ENCODE measurements around the gene HYAL2.

The HYAL2 gene

GRCh38 chr3:50350213-50350526 is 27.6 kb upstream of the HYAL2 start:
- no peak for DNase-seq

GRCh38 chr3:50347187-50347813 is 24.8 kb upstream of the HYAL2 start:
- DNase-seq, result peak; percentile 79

DNA sequence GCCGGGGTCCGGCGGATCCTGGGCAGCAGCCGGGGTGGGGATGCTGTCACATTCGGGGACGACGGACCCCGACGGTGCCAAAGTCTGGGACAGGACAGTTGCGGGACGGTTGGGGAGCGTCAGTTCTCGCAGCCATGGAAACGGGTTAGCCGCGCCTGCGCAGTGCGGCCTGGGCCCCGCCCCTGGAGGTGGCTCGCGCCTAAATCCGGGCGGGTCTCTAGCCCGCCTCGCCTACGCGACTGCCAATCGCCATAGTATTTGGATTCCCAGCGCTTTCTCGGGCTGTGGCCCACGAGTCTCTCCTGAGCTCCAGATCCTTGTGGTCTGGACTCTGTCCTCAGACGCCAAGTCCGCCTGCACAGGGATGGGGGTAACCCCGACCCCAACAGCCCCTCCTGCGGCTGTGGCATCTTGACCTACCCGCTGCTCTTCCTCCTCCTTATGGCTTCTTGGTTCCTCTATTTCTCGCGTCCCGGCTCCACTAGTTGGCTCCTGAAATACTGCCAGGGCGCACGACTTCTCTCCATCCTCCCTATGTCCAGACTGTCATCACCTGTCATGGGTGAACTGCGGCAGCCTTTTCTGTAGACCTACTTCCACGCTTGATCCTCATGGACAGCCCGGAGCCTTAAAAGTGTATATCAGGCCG is 23.2 kb upstream of the HYAL2 start, which contains the start of gene ZMYND10:
Gene ZMYND10, minus strand, starts transcription at position 147 of the 649 bp plus-strand sequence. CDS start 153 bp downstream, outside the sequence.
- peak; percentile 66 for DNase-seq

DNA sequence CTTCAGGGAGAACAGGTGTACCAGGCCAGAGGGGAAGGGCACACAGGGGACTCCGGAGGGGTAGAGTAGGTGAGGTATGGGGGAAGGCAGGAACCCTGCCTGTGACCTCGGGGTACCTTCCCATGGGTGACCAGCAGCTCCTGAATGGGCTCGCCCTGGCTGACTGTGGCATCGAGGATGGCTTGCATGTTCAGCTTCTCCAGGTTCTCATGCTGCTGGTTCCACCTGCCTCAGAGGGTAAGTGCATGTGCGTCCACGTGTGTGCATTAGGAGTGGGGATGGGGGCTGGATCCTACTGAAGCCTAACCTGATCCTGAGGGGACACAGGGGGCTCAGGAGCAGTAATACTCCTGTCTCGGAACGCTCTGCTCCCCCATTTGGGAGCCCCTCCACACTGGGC is 22.5 kb upstream of the HYAL2 start:
- DNase-seq, result no peak

- DNase-seq, result no peak
These were observed 20.5 kb upstream of the HYAL2 start for GRCh38 chr3:50342813-50343633.

DNA sequence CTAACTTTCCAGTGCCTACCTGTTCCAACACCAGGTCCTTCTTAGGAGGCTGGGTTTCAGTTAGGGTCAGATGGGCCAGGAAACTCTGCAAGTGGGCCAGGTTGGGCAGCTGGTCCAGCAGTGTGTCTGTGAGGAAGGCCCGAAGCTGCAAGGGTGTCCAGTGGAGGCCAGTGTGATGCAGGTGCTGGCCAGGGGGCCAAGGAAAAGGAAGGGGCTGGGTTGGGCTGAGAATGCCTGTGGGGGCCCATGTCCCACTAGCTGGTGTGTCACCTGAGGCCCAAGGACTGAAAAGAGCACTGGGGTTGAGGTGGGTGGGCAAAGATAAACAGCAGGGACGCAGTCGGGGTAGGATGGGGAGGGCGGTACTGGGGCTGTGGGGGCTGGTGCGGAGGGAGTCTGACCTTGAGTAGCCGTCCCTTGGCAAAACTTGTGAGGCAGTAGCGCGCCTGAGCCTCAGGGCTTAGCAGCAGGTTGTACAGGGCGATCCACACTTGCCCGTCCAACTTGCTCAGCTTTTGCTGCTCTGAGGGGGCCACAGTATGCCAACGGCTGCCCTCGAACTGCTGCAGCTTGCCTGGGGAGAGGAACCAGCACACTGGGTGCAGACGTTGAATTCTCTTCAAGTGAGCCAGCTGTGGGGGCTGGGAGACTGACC is 19.6 kb upstream of the HYAL2 start:
- no peak for DNase-seq

DNA sequence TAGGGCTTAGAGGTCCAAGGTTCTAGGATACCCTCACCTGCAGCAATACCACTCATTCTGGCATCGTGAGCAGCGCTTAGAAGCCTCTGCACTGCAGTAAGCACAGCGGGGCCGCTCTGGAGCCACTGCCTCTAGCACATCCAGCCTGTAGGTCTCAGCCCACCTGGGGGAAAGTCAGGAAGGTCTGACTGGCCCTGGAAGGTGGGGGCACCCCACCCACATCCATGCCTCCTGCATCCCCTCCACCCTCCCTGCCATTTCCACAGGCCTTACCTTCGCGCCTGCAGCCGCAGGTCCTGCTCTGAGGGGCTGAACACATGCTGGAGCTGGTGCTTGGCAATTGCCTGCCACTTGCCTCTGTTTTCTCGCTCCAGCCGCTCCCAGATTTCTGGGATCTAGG is 19.0 kb upstream of the HYAL2 start:
- DNase-seq, result no peak

DNA sequence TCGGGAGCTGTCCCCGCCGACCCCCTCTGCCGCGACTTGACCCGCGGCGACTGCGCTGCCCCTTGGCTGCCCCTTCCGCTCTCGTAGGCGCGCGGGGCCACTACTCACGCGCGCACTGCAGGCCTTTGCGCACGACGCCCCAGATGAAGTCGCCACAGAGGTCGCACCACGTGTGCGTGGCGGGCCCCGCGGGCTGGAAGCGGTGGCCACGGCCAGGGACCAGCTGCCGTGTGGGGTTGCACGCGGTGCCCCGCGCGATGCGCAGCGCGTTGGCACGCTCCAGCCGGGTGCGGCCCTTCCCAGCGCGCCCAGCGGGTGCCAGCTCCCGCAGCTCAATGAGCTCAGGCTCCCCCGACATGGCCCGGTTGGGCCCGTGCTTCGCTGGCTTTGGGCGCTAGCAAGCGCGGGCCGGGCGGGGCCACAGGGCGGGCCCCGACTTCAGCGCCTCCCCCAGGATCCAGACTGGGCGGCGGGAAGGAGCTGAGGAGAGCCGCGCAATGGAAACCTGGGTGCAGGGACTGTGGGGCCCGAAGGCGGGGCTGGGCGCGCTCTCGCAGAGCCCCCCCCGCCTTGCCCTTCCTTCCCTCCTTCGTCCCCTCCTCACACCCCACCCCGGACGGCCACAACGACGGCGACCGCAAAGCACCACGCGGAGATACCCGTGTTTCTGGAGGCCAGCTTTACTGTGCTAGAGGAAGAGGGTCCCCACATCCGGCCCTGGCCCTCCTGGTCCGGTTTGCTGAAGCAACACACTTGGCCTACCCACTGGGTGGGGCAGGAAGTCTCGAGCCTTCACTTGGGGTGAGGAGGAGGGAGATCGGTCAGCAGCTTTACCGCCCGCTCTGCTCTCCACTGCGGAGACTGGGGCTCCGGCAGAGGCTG is 18.1 kb upstream of the HYAL2 start, which contains the start of gene RASSF1:
Gene RASSF1, minus strand, starts transcription at position 389 of the 882 bp plus-strand sequence. Its CDS starts 31 bp downstream, at position 358.
- DNase-seq, result peak; percentile 77

DNA sequence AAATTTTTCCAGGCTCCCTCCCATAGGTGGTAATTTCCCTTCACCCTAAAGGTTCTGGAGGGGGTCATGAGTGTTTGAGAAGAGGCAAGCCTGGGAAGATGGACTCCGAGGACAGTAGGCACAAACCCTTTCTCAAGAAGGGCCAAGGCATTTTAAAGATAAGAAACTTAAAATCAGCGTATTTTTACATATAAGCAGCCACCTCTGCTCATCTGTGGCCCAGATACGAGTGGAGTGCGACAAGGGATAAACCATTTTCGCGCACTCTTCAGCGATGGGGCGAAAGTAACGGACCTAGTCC is 17.6 kb upstream of the HYAL2 start:
- no peak for DNase-seq

DNA sequence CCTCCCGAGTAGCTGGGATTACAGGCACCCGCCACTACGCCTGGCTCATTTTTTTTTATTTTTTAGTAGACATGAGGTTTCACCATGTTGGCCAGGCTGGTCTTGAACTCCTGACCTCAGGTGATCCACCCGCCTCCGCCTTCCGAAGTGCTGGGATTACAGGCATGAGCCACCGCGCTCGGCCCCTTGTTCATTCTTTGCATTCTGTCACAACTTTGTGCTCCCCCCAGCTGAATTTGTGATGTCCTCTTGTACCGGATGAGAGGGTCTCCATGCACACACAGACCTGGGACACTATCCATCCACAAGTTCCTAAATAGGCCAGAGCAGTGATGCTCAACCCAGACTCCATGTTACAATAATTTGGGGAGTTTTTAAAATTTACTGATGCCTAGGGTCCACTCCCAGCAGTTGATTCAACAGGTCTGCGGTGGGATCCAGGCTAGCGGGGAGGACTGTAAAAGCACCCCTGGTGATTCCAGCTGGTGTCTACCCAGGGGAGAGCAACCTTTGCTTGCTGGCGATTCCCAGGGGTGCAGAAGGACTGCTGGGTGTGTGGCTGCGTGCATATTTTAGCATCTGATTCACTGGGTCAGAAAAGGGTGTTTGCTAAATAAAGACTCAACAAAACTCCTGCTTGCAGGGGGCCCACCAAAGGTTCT is 17.1 kb upstream of the HYAL2 start:
- DNase-seq, result no peak

GRCh38 chr3:50338965-50339364 is 16.4 kb upstream of the HYAL2 start:
- no peak for DNase-seq

- peak; percentile 94 for DNase-seq
These were observed 14.8 kb upstream of the HYAL2 start for GRCh38 chr3:50337175-50337861.

DNA sequence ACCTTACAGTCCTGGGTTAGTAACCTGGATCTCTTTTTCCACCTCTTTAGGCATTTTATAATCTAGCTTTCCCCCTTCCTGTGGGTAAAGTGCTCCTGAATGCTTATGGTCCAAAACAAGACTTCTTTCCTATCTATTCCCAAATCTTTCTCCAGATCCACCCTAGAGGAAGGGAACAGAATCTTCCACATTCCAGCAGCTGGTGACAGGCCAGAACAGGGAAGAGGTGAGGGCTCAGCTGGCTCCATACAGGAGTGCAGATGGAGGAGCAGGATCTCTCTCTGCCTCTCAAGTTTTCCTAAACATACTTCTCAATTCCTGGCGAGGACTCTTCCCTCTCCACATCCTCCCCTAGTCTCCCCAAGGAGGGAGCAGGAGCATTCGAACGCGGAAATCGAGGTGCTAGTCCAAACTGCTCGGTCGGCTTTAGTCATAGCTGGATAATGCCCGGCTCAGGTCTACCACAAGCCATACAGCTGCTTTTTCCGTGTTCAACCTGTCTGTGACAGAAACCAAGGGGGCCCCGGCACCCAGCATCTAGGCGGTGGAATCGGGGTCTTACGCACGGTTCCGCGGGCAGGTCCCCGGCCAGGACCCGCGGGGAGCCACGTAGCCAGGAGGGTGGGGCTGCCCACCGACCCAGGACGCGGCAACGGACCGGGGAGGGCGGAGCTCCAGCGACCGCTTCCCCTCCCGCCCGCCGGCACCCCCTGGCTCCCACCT is 14.1 kb upstream of the HYAL2 start:
- no peak for DNase-seq

- no peak for DNase-seq
These were observed 12.0 kb upstream of the HYAL2 start for GRCh38 chr3:50334339-50335075.

- no peak for DNase-seq
These were observed 11.3 kb upstream of the HYAL2 start for GRCh38 chr3:50333744-50334328.

- no peak for DNase-seq
These were observed 8.9 kb upstream of the HYAL2 start for GRCh38 chr3:50331364-50331907.

DNA sequence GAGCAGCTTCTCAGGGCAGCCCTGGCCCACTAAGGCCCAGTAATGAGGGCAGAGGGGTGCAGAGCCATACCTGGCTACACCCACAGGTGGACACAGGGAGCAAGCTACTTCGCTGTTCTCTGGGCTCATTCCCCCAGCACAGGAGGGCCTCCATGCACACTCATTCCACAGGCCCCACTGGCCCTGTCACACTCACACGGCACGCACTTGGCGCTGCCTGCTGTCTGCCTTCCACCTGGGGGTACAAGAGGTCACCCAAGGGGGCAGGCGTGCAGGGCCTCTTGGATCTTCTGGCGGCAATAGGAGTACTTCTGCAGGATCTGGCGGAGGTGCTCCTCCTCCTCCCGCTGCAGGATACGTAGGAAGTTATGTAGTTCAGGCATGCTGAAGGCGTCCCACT is 7.8 kb upstream of the HYAL2 start:
- DNase-seq, result no peak

DNA sequence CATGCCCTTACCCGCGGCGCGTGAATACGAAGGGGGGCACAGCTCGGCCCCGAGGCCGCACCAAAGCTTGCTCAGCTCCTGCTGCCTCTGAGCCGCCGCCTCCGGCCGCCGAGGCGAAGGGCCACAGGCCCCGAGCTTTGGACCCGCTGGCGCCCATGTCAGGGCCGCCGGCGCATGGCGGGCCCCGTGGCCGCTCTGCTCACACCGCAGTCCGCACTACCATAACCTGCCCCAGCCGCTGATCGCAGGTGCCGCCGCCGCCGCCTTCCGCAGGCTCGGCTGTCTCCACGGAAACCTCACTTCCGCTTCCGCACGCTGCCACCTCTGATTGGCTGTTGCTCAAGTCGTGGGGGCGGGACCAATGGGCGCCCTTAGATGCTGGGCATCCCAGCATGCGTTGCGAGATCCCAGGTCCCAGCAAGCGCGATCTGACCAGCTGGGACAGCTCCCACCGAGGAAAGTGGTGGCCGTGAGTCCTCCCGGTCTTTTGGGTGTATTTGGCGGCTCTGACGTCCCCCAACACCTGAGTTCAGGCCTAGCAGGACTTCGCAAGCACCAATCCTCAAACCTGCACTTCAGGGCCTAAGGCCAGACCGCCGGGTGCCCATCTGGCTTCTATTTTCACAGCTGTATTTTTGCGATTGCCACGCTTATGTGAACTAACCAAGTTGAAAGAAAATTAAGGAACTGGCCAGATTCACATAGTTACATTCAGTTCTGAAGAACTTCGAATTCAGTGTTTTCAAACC is 5.6 kb upstream of the HYAL2 start, which contains the start of gene TUSC2:
Gene TUSC2, minus strand, starts transcription at position 281 of the 749 bp plus-strand sequence. Its CDS starts 124 bp downstream, at position 157.
- peak; percentile 93 for DNase-seq
